SU-DHL-6 (cell line): ENCODE data around the gene PARL.

Experiments
- H2AFZ ChIP-seq: fragments of 200-600 bp; sonication (generic); 2 replicates; pipeline ENCODE4 v1.6.1; 2014; ENCODE audit warnings: low read depth, mild to moderate bottlenecking, moderate library complexity, mixed read lengths, antibody characterized with exemption, low read length; ENCODE audit not compliant: severe bottlenecking
- H3F3A ChIP-seq: fragments of 200-600 bp; shearing (Covaris generic); 2 replicates; pipeline ENCODE4 v1.6.0; 2016; ENCODE audit warnings: antibody characterized with exemption, mild to moderate bottlenecking; ENCODE audit not compliant: insufficient read depth
- H3K27ac ChIP-seq: fragments of 200-600 bp; sonication (generic); 2 replicates; pipeline ENCODE4 v1.5.1; 2016; ENCODE audit warnings: low read depth, mild to moderate bottlenecking, low read length, moderate library complexity, mixed read lengths
- H3K27me3 ChIP-seq: fragments of 200-600 bp; sonication (generic), shearing (Covaris generic); 2 replicates; pipeline ENCODE4 v1.6.0; 2014; ENCODE audit warnings: mild to moderate bottlenecking, low read length
- H3K36me3 ChIP-seq: fragments of 200-600 bp; sonication (generic); 2 replicates; pipeline ENCODE4 v1.6.1; 2014; ENCODE audit warnings: mild to moderate bottlenecking, low read length, mixed read lengths
- H3K4me2 ChIP-seq: fragments of 300-600, 200-600 bp; shearing (Covaris generic), sonication (generic); 2 replicates; pipeline ENCODE4 v1.6.0; 2014; ENCODE audit warnings: low read length, low read depth, mild to moderate bottlenecking; ENCODE audit not compliant: poor library complexity, severe bottlenecking
- H3K4me3 ChIP-seq: fragments of 200-600 bp; sonication (generic); 2 replicates; pipeline ENCODE4 v1.5.1; 2014; ENCODE audit warnings: antibody characterized with exemption, low read length, mild to moderate bottlenecking, mixed read lengths; ENCODE audit not compliant: insufficient read depth, poor library complexity, severe bottlenecking
- H3K79me2 ChIP-seq: fragments of 200-600 bp; sonication (generic); 2 replicates; pipeline ENCODE4 v1.6.1; 2014; ENCODE audit warnings: mild to moderate bottlenecking, low read length, moderate library complexity; ENCODE audit not compliant: insufficient read depth
- H3K9ac ChIP-seq: fragments of 200-600 bp; sonication (generic); 2 replicates; pipeline ENCODE4 v1.7.0; 2014; ENCODE audit warnings: mild to moderate bottlenecking, low read length
- H3K9me2 ChIP-seq: fragments of 200-600 bp; sonication (generic); replicated peaks from 2 replicates; pipeline ENCODE4 v1.6.1; 2014; ENCODE audit warnings: low read length; ENCODE audit not compliant: insufficient read depth
- H3K9me3 ChIP-seq: fragments of 200-600 bp; sonication (generic); 2 replicates; pipeline ENCODE4 v1.6.1; 2014; ENCODE audit warnings: low read length, mixed read lengths; ENCODE audit not compliant: insufficient read depth
- H4K20me1 ChIP-seq: fragments of 200-600 bp; sonication (generic); 2 replicates; pipeline ENCODE4 v1.6.1; 2014; ENCODE audit warnings: low read depth, mild to moderate bottlenecking, antibody characterized with exemption, low read length, moderate library complexity, mixed read lengths
- CTCF ChIP-seq: fragments of 200-600 bp; sonication (generic); IDR thresholded peaks from one replicate; pipeline ENCODE4 v1.5.1; 2017; ENCODE audit warnings: antibody characterized with exemption, mild to moderate bottlenecking, low read length, moderate library complexity; ENCODE audit not compliant: insufficient read depth, poor library complexity, severe bottlenecking
- EZH2phosphoT487 ChIP-seq: fragments of 200-600 bp; sonication (generic), shearing (Covaris generic); conservative IDR thresholded peaks from 2 replicates; pipeline ENCODE4 v1.6.1; 2018; ENCODE audit warnings: mild to moderate bottlenecking, antibody characterized with exemption, low read length, moderate library complexity, mixed read lengths

The PARL gene

GRCh38 chr3:183822631-183823030 lies 62.0 kb downstream of the PARL start:
- Histone ChIP-seq H3F3A (peaks cover 10% of the 10 kb centered on the region), H4K20me1 (no peaks in the 10 kb centered on the region), H3K4me3 (no peak overlapping the region), H3K9me2 (no peaks in the 10 kb centered on the region), H3K36me3 (no peaks in the 10 kb centered on the region), H3K79me2 (no peaks in the 10 kb centered on the region), H3K27ac (no peak overlapping the region), H3K9me3 (no peaks in the 10 kb centered on the region), H3K9ac (no peak overlapping the region), H2AFZ (no peak overlapping the region), H3K4me2 (no peak overlapping the region), H3K27me3 (no peaks in the 10 kb centered on the region)
- TF ChIP-seq EZH2phosphoT487 (no peak), CTCF (no peak)

GRCh38 chr3:183819831-183820230 lies 64.8 kb downstream of the PARL start:
- H3K36me3 ChIP-seq = no peaks in the 10 kb centered on the region
- no peak for TF ChIP-seq EZH2phosphoT487
- TF ChIP-seq CTCF = no peak

GRCh38 chr3:183818706-183819624 lies 65.7 kb downstream of the PARL start:
- TF ChIP-seq CTCF (no peak), EZH2phosphoT487 (no peak)
- no peak overlapping the region for H3K9ac ChIP-seq
- no peaks in the 10 kb centered on the region for H3K9me2 ChIP-seq
- H3K27ac ChIP-seq = no peak overlapping the region
- H3K9me3 ChIP-seq = no peaks in the 10 kb centered on the region
- H3K36me3 ChIP-seq = no peaks in the 10 kb centered on the region
- no peaks in the 10 kb centered on the region for H4K20me1 ChIP-seq
- no peaks in the 10 kb centered on the region for H3K79me2 ChIP-seq
- no peak overlapping the region for H2AFZ ChIP-seq
- no peak overlapping the region for H3K4me3 ChIP-seq
- H3F3A ChIP-seq = peaks cover 7% of the 10 kb centered on the region; the same call in 1 of the 2 replicates
- no peak overlapping the region for H3K4me2 ChIP-seq
- H3K27me3 ChIP-seq = no peaks in the 10 kb centered on the region

More at GRCh38 chr3:183819831-183820230, 64.8 kb downstream of the PARL start:
- Histone ChIP-seq H3K9me3 (no peaks in the 10 kb centered on the region), H3K27ac (no peak overlapping the region), H3K79me2 (no peaks in the 10 kb centered on the region), H3F3A (peaks cover 7% of the 10 kb centered on the region; the same call in 1 of the 2 replicates), H3K9ac (no peak overlapping the region), H3K27me3 (no peaks in the 10 kb centered on the region), H3K4me2 (no peak overlapping the region), H3K4me3 (no peak overlapping the region), H4K20me1 (no peaks in the 10 kb centered on the region), H2AFZ (no peak overlapping the region), H3K9me2 (no peaks in the 10 kb centered on the region)
